HG03432 (cell line): ENCODE results near the gene TBC1D22A.

ENCODE experiments used
- ATAC-seq: cut with Tn5 transposase; IDR thresholded peaks from one replicate; pipeline ENCODE4 v1.9.1; 2021; ENCODE audit warnings: mild to moderate bottlenecking, moderate library complexity; ENCODE audit not compliant: unreplicated experiment

TBC1D22A gene

GRCh38 chr22:46793497-46793896 lies 31.0 kb downstream of the TBC1D22A start:
- ATAC-seq: no peak

GRCh38 chr22:46794067-46794466 lies 31.6 kb downstream of the TBC1D22A start:
- no peak for ATAC-seq

- ATAC-seq: no peak
Observed at GRCh38 chr22:46794491-46794890, 32.0 kb downstream of the TBC1D22A start.

- no peak for ATAC-seq
Observed at GRCh38 chr22:46795140-46795539, 32.7 kb downstream of the TBC1D22A start.

- no peak for ATAC-seq
Observed at GRCh38 chr22:46795845-46796565, 33.6 kb downstream of the TBC1D22A start.

GRCh38 chr22:46796566-46797195 lies 34.2 kb downstream of the TBC1D22A start:
- no peak for ATAC-seq

GRCh38 chr22:46797355-46797754 lies 34.9 kb downstream of the TBC1D22A start:
- no peak for ATAC-seq

GRCh38 chr22:46798041-46798365 lies 35.6 kb downstream of the TBC1D22A start:
- ATAC-seq: no peak

- ATAC-seq: peak; percentile 52
Observed at GRCh38 chr22:46798366-46799350, 36.2 kb downstream of the TBC1D22A start.

GRCh38 chr22:46799626-46800025 lies 37.2 kb downstream of the TBC1D22A start:
- ATAC-seq: no peak

GRCh38 chr22:46800102-46800857 lies 37.8 kb downstream of the TBC1D22A start:
- ATAC-seq: no peak

GRCh38 chr22:46801331-46801811 lies 38.9 kb downstream of the TBC1D22A start:
- ATAC-seq: no peak

- ATAC-seq: no peak
Observed at GRCh38 chr22:46801826-46802607, 39.6 kb downstream of the TBC1D22A start.

- ATAC-seq: no peak
Observed at GRCh38 chr22:46802608-46803027, 40.2 kb downstream of the TBC1D22A start.

GRCh38 chr22:46803031-46803880 lies 40.8 kb downstream of the TBC1D22A start:
- no peak for ATAC-seq

GRCh38 chr22:46803936-46804335 lies 41.5 kb downstream of the TBC1D22A start:
- no peak for ATAC-seq

GRCh38 chr22:46806794-46807193 lies 44.3 kb downstream of the TBC1D22A start:
- ATAC-seq: no peak

GRCh38 chr22:46807458-46807857 lies 45.0 kb downstream of the TBC1D22A start:
- ATAC-seq: no peak
